GM12878 (cell line): Measurements from ENCODE around the gene ADA. TPM values are rescaled to one million over a fixed set of nuclear protein-coding genes. Genes with fewer than 3 reads are reported as not detected.

Source experiments
- ATAC-seq: fragments of 200-7000 bp; cut with Tn5 transposase; 3 replicates; pipeline ENCODE4 v1.9.1; 2020; ENCODE audit warnings: mild to moderate bottlenecking, moderate library complexity
- BruUV-seq: library from RNA; stranded (reverse); fragments of 400-500 nt; replicated peaks from 2 replicates; lab custom pipeline; 2021; lab: Mats Ljungman, UMichigan
- CTCF ChIA-PET: fragments of 300-600 bp; sonication (Branson Sonifier 250); formaldehyde crosslinking; extraction: SDS; loops from one replicate; lab custom pipeline; 2021; ENCODE audit warnings: inconsistent platforms; lab: Yijun Ruan, JAX
- POLR2A ChIA-PET: fragments of 350-600 bp; formaldehyde crosslinking; extraction: SDS; loops from one replicate; lab custom pipeline; 2021; ENCODE audit warnings: inconsistent platforms; lab: Charles Lee
- RAD21 ChIA-PET: fragments of 300-600 bp; sonication (Branson Sonifier 250); formaldehyde crosslinking; loops from one replicate; lab custom pipeline; 2023; ENCODE audit warnings: antibody characterized with exemption; ENCODE audit not compliant: unreplicated experiment; lab: Charles Lee
- SMC1A ChIA-PET: fragments of 300-600 bp; sonication (Branson Sonifier 250); formaldehyde crosslinking; loops from one replicate; lab custom pipeline; 2023; ENCODE audit not compliant: unreplicated experiment, uncharacterized antibody; lab: Charles Lee
- DNase-seq: peaks from one replicate; pipeline ENCODE4 v3.0.0-alpha.2; 2011; ENCODE audit warnings: low read depth, low spot score
- FAIRE-seq: peaks from 3 replicates; lab custom pipeline; 2011; peaks lifted over from hg19 to GRCh38; lab: Jason Lieb, UNC
- H2AFZ ChIP-seq: 2 replicates; pipeline ENCODE4 v1.6.0; 2011; ENCODE audit warnings: low read depth, low read length, control low read depth; ENCODE audit not compliant: control insufficient read depth
- H3K27ac ChIP-seq: 2 replicates; pipeline ENCODE4 v1.5.1; 2011; ENCODE audit warnings: control low read depth; ENCODE audit not compliant: control insufficient read depth, insufficient read depth
- H3K27me3 ChIP-seq, 2 experiments: replicated peaks in 1 of 2; 2 replicates each; pipeline versions ENCODE4 v1.6.0 to v1.6.1; 2011; ENCODE audit warnings: low read length in 1 of 2; ENCODE audit not compliant: control insufficient read depth in 2 of 2, insufficient read depth in 2 of 2
- H3K36me3 ChIP-seq, 2 experiments: 2 replicates each; pipeline ENCODE4 v1.5.1; 2011; ENCODE audit warnings: low read length in 1 of 2; ENCODE audit not compliant: control insufficient read depth in 2 of 2, insufficient read depth in 2 of 2
- H3K4me1 ChIP-seq: 2 replicates; pipeline ENCODE4 v1.6.1; 2011; ENCODE audit warnings: mild to moderate bottlenecking, low read length, moderate library complexity, mixed read lengths; ENCODE audit not compliant: control insufficient read depth, insufficient read depth
- H3K4me2 ChIP-seq: 2 replicates; pipeline ENCODE4 v1.6.0; 2011; ENCODE audit warnings: control low read depth; ENCODE audit not compliant: control insufficient read depth, insufficient read depth
- H3K4me3 ChIP-seq: fragments of 200-600 bp; sonication (generic); 2 replicates; pipeline ENCODE4 v1.5.1; 2016
- H3K79me2 ChIP-seq: 2 replicates; pipeline ENCODE4 v1.6.0; 2011; ENCODE audit warnings: low read length; ENCODE audit not compliant: control insufficient read depth, insufficient read depth
- H3K9ac ChIP-seq: 2 replicates; pipeline ENCODE4 v1.8.0; 2011; ENCODE audit warnings: low read length, control low read depth, mixed read lengths; ENCODE audit not compliant: control insufficient read depth, insufficient read depth
- H3K9me3 ChIP-seq: replicated peaks from 3 replicates; pipeline ENCODE4 v1.5.1; 2011; ENCODE audit warnings: mild to moderate bottlenecking, low read length; ENCODE audit not compliant: control insufficient read depth, insufficient read depth
- H4K20me1 ChIP-seq: 2 replicates; pipeline ENCODE4 v1.6.0; 2011; ENCODE audit not compliant: control insufficient read depth, insufficient read depth
- ATF3 ChIP-seq: IDR thresholded peaks from 2 replicates; pipeline ENCODE4 v1.6.1; 2011; ENCODE audit warnings: low read depth, mild to moderate bottlenecking, low read length, moderate library complexity, borderline replicate concordance; ENCODE audit errors: extremely low read depth
- BCL11A ChIP-seq: IDR thresholded peaks from 2 replicates; pipeline ENCODE4 v1.6.1; 2011; ENCODE audit warnings: low read depth, low read length
- BHLHE40 ChIP-seq, 2 experiments: fragments of 450-650 bp in 1 of 2; IDR thresholded peaks; 2 replicates each; pipeline ENCODE4 v1.6.1; 2011 to 2017; ENCODE audit warnings: low read depth in 2 of 2, borderline replicate concordance in 1 of 2, improper control_type of control experiment in 1 of 2, low read length in 1 of 2, mild to moderate bottlenecking in 1 of 2
- BRCA1 ChIP-seq: IDR thresholded peaks from 2 replicates; pipeline ENCODE4 v1.6.1; 2011; ENCODE audit warnings: low read depth, low read length, improper control_type of control experiment
- CHD4 ChIP-seq: fragments of 200-600 bp; sonication (generic); IDR thresholded peaks from 2 replicates; pipeline ENCODE4 v1.6.1; 2016; ENCODE audit warnings: mild to moderate bottlenecking
- ELK1 ChIP-seq: IDR thresholded peaks from 2 replicates; pipeline ENCODE4 v1.6.1; 2012; ENCODE audit warnings: low read depth, low read length, improper control_type of control experiment
- FOS ChIP-seq: IDR thresholded peaks from 3 replicates; pipeline ENCODE4 v1.6.1; 2011; ENCODE audit warnings: borderline replicate concordance; ENCODE audit not compliant: insufficient read length; ENCODE audit errors: extremely low read depth
- JUNB ChIP-seq: IDR thresholded peaks from 2 replicates; pipeline ENCODE4 v1.6.1; 2016; ENCODE audit warnings: antibody characterized with exemption, mild to moderate bottlenecking
- KLF5 ChIP-seq: fragments of 450-650 bp; IDR thresholded peaks from 2 replicates; pipeline ENCODE4 v1.6.1; 2014; ENCODE audit warnings: mild to moderate bottlenecking; ENCODE audit not compliant: partially characterized antibody
- MEF2B ChIP-seq: fragments of 450-650 bp; IDR thresholded peaks from 2 replicates; pipeline ENCODE4 v1.6.1; 2018; ENCODE audit warnings: mild to moderate bottlenecking, moderate library complexity; ENCODE audit not compliant: partially characterized antibody, poor library complexity, severe bottlenecking
- RBBP5 ChIP-seq: fragments of 200-600 bp; sonication (generic); conservative IDR thresholded peaks from 2 replicates; pipeline ENCODE4 v1.6.1; 2016
- SMAD5 ChIP-seq: IDR thresholded peaks from 2 replicates; pipeline ENCODE4 v1.6.1; 2016; ENCODE audit warnings: antibody characterized with exemption, low read depth
- SMARCA5 ChIP-seq: fragments of 450-650 bp; IDR thresholded peaks from 2 replicates; pipeline ENCODE4 v1.6.1; 2017; ENCODE audit warnings: mild to moderate bottlenecking
- SMC3 ChIP-seq: IDR thresholded peaks from 2 replicates; pipeline ENCODE4 v1.6.1; 2011; ENCODE audit warnings: low read length, improper control_type of control experiment, borderline replicate concordance
- SRF ChIP-seq, 2 experiments: IDR thresholded peaks; 2 replicates each; pipeline ENCODE4 v1.6.1; 2011; ENCODE audit warnings: low read depth in 2 of 2, low read length in 2 of 2, mild to moderate bottlenecking in 1 of 2, moderate library complexity in 1 of 2
- ZNF207 ChIP-seq: fragments of 450-650 bp; IDR thresholded peaks from 2 replicates; pipeline ENCODE4 v1.6.1; 2014; ENCODE audit warnings: antibody characterized with exemption, mild to moderate bottlenecking, borderline replicate concordance
- WGBS: methylation state at CpG from one replicate; pipeline ENCODE4 v1.1.6; 2016; ENCODE audit warnings: low lambda C conversion rate; ENCODE audit not compliant: insufficient replicate concordance, insufficient coverage; ENCODE audit errors: missing lambda C conversion rate; 5-methylcytosine and 5-hydroxymethylcytosine counted together
- in situ Hi-C: fragments of 300-500 bp; cut with MboI; formaldehyde crosslinking; loops from 9 replicates; pipeline ENCODE4 v1.14.3; 2018; ENCODE audit warnings: mixed read lengths
- intact Hi-C: fragments of 100-400 bp; cut with micrococcal nuclease; formaldehyde crosslinking; loops from one replicate; pipeline ENCODE4 v1.14.2; 2022; ENCODE audit not compliant: unreplicated experiment
- polyA plus RNA-seq, 11 experiments: library from polyadenylated mRNA; depleted of rRNA in 4 of 11; unstranded in 6 of 11; stranded (reverse) in 5 of 11; fragments of >200 nt; fragmentation: Nextera tagmentation in 4 of 11; fragmentation: Illumina TruSeq in 1 of 11; extraction: Ambion mirVana in 4 of 11; extraction: Trizol in 1 of 11; gene quantifications; 1 replicate in 1 of 11; 2 replicates in 10 of 11; pipeline versions ENCODE4 v1.2.1 to v1.2.3, GENCODE V29; 2011 to 2016; ENCODE audit warnings: inconsistent platforms in 2 of 11, missing spikeins in 2 of 11, low read depth in 1 of 11
- total RNA-seq, 4 experiments: library from RNA; depleted of rRNA in 3 of 4; stranded (reverse); fragments of >200 nt in 3 of 4; fragmentation: Illumina TruSeq in 1 of 4; extraction: Trizol in 1 of 4; gene quantifications; 2 replicates each; pipeline versions ENCODE4 v1.2.1 to v1.2.3, GENCODE V29; 2013 to 2021
- TF ChIP-seq, protein P1 (sequence below): IDR thresholded peaks from 2 replicates; pipeline ENCODE4 v1.6.1; 2011; ENCODE audit warnings: low read depth, low read length, improper control_type of control experiment, borderline replicate concordance
- TF ChIP-seq, protein P2 (sequence below): fragments of 450-650 bp; IDR thresholded peaks from 2 replicates; pipeline ENCODE4 v1.6.1; 2016; ENCODE audit warnings: mild to moderate bottlenecking

The ADA gene
- total and polyA plus RNA-seq, 10 of the 15 experiments (the other 5 are each of a cell fraction or from before 2014, with no cell fraction given), result 40.9 to 217 (median 90.8) TPM

DNA sequence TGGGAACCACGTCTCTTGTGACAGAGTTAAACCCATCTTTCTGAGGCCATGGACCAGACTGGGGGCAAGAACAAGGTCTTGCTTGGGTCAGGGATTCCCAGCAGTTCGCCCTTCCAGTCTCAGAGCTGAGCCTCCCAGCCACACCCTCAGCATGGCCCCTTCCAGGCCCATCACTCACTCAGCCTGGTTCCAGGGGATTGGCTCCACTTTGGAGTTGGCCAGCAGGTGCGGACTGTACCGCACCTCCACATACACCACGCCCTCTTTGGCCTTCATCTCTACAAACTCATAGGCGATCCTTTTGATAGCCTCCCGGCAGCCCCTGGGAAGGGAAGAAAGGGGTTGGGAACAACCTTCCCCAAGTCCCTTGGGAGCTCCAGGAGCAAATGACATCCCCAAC, 25.2 kb downstream of the ADA start:
- Histone ChIP-seq H3K4me1 (no peaks in the 10 kb centered on the region), H3K27ac (no peak overlapping the region), H3K79me2 (no peaks in the 10 kb centered on the region), H3K4me3 (no peak overlapping the region), H3K4me2 (no peak overlapping the region), H4K20me1 (no peaks in the 10 kb centered on the region), H3K27me3 (no peaks in the 10 kb centered on the region), H2AFZ (no peak overlapping the region), H3K9ac (no peak overlapping the region), H3K36me3 (peaks cover 23 to 30% of the 10 kb centered on the region in 2 experiments), H3K9me3 (no peaks in the 10 kb centered on the region; the same call in 1 of the 3 replicates)
- intact Hi-C loops, result no loop called here
- ChIA-PET CTCF (interaction anchor here (0.6 to 1.3 kb wide), 2 partner anchors 52 to 57 kb away, joined by 3 read pairs; no protein-coding TSS in a partner anchor), RAD21 (no interaction called here), POLR2A (no interaction called here), SMC1A (no interaction called here)
- FAIRE-seq (no peak), DNase-seq (no peak), ATAC-seq (no peak)
- in situ Hi-C loops, result no loop called here
- WGBS, result 85% methylated on average over 7 of the region's 7 CpGs
- TF ChIP-seq BCL11A (no peak), ELK1 (no peak), SMC3 (no peak), BHLHE40 (IDR thresholded peaks at IDR 0.05; ENCODE audit: borderline replicate concordance in 1 of 2, low read depth in 2 of 2, low read length in 1 of 2) (no peak), SRF (IDR thresholded peaks at IDR 0.05; ENCODE audit: low read depth in 2 of 2, low read length in 2 of 2) (no peak), SMARCA5 (no peak), JUNB (no peak), MEF2B (no peak), CHD4 (no peak), ZNF207 (no peak), ATF3 (no peak), BRCA1 (no peak), KLF5 (no peak), SMAD5 (no peak), RBBP5 (no peak), FOS (no peak)
- TF ChIP-seq, protein P1, sequence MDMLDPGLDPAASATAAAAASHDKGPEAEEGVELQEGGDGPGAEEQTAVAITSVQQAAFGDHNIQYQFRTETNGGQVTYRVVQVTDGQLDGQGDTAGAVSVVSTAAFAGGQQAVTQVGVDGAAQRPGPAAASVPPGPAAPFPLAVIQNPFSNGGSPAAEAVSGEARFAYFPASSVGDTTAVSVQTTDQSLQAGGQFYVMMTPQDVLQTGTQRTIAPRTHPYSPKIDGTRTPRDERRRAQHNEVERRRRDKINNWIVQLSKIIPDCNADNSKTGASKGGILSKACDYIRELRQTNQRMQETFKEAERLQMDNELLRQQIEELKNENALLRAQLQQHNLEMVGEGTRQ, result no peak
- TF ChIP-seq, protein P2, sequence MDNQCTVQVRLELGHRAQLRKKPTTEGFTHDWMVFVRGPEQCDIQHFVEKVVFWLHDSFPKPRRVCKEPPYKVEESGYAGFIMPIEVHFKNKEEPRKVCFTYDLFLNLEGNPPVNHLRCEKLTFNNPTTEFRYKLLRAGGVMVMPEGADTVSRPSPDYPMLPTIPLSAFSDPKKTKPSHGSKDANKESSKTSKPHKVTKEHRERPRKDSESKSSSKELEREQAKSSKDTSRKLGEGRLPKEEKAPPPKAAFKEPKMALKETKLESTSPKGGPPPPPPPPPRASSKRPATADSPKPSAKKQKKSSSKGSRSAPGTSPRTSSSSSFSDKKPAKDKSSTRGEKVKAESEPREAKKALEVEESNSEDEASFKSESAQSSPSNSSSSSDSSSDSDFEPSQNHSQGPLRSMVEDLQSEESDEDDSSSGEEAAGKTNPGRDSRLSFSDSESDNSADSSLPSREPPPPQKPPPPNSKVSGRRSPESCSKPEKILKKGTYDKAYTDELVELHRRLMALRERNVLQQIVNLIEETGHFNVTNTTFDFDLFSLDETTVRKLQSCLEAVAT, result no peak
- no TSS peak for BruUV-seq
